HepG2 (cell line): ENCODE data around the gene CACTIN. TPM values are rescaled to one million over a fixed set of nuclear protein-coding genes. Genes with fewer than 3 reads are reported as not detected.

Source experiments
- ATAC-seq: fragments of 200-7000 bp; cut with Tn5 transposase; 3 replicates; pipeline ENCODE4 v1.9.1; 2020; ENCODE audit warnings: mild to moderate bottlenecking, moderate library complexity
- BruUV-seq: library from RNA; stranded (reverse); fragments of 400-500 nt; replicated peaks from 2 replicates; lab custom pipeline; 2021; lab: Mats Ljungman, UMichigan
- CTCF ChIA-PET: fragments of 300-600 bp; formaldehyde crosslinking; extraction: SDS; loops from one replicate; lab custom pipeline; 2021; ENCODE audit warnings: low total read pairs, inconsistent platforms, low intra/inter-chr PET ratio; lab: Yijun Ruan, JAX
- POLR2A ChIA-PET: fragments of 350-600 bp; sonication (Branson Sonifier 250); formaldehyde crosslinking; loops from one replicate; lab custom pipeline; 2020; ENCODE audit warnings: antibody characterized with exemption, inconsistent platforms; lab: Yijun Ruan, JAX
- DNase-seq: peaks from one replicate; pipeline ENCODE4 v3.0.0-alpha.2; 2015; ENCODE audit warnings: low spot score
- FAIRE-seq: peaks from 3 replicates; lab custom pipeline; 2011; peaks lifted over from hg19 to GRCh38; lab: Jason Lieb, UNC
- H2AFZ ChIP-seq: one replicate; pipeline ENCODE4 v1.6.1; 2011; ENCODE audit warnings: low read length, inconsistent platforms
- H3K27ac ChIP-seq: fragments of 300-600 bp; 3 replicates; pipeline ENCODE4 v1.8.0; 2011; ENCODE audit warnings: mixed run types, mild to moderate bottlenecking, mixed read lengths, low read length, inconsistent platforms; ENCODE audit not compliant: insufficient read depth; ENCODE audit errors: extremely low read length
- H3K27me3 ChIP-seq, 2 experiments: fragments of 200-600 bp in 1 of 2; 2 replicates in 1 of 2; 3 replicates in 1 of 2; pipeline versions ENCODE4 v1.6.0 to v1.8.0; 2011; ENCODE audit warnings: low read length in 2 of 2, mild to moderate bottlenecking in 2 of 2, moderate library complexity in 2 of 2, inconsistent platforms in 1 of 2; ENCODE audit not compliant: insufficient read depth in 2 of 2, control insufficient read depth in 1 of 2
- H3K36me3 ChIP-seq, 2 experiments: fragments of 200-600 bp in 1 of 2; replicated peaks in 1 of 2; 2 replicates in 1 of 2; 3 replicates in 1 of 2; pipeline versions ENCODE4 v1.5.1 to v1.8.0; 2011; ENCODE audit warnings: low read length in 2 of 2, inconsistent platforms in 1 of 2; ENCODE audit not compliant: insufficient read depth in 2 of 2, control insufficient read depth in 1 of 2
- H3K4me1 ChIP-seq: 2 replicates; pipeline ENCODE4 v1.5.1; 2012; ENCODE audit warnings: low read length, inconsistent platforms; ENCODE audit not compliant: insufficient read depth
- H3K4me2 ChIP-seq: 2 replicates; pipeline ENCODE4 v1.6.0; 2011; ENCODE audit warnings: low read depth, low read length, inconsistent platforms
- H3K4me3 ChIP-seq, 3 experiments: fragments of 200-600 bp in 1 of 3; sonication (generic), shearing (Covaris generic) in 1 of 3; replicated peaks in 1 of 3; 2 replicates each; pipeline ENCODE4 v1.5.1; 2011 to 2016; ENCODE audit warnings: low read length in 3 of 3, inconsistent platforms in 2 of 3, low read depth in 2 of 3, mild to moderate bottlenecking in 2 of 3, control low read depth in 1 of 3, mixed read lengths in 1 of 3; ENCODE audit not compliant: insufficient read depth in 1 of 3
- H3K79me2 ChIP-seq: one replicate; pipeline ENCODE4 v1.6.1; 2011; ENCODE audit warnings: low read length, inconsistent platforms; ENCODE audit not compliant: insufficient read depth
- H3K9ac ChIP-seq: 2 replicates; pipeline ENCODE4 v1.6.0; 2011; ENCODE audit warnings: mild to moderate bottlenecking, low read depth, low read length, inconsistent platforms; ENCODE audit not compliant: insufficient read depth
- H3K9me3 ChIP-seq: 2 replicates; pipeline ENCODE4 v1.5.1; 2012; ENCODE audit warnings: mild to moderate bottlenecking, low read length
- H4K20me1 ChIP-seq: 2 replicates; pipeline ENCODE4 v1.6.0; 2011; ENCODE audit warnings: inconsistent platforms, mild to moderate bottlenecking, low read length, moderate library complexity; ENCODE audit not compliant: insufficient read depth
- CREB1 ChIP-seq, 2 experiments: fragments of 450-650 bp in 1 of 2; IDR thresholded peaks; 2 replicates each; pipeline ENCODE4 v1.6.1; 2016 to 2017; ENCODE audit warnings: control low read depth in 1 of 2, mild to moderate bottlenecking in 1 of 2, missing compliant biosample characterization in 1 of 2, missing genetic modification characterization in 1 of 2
- ZNF629 ChIP-seq: sonication (generic); formaldehyde crosslinking; conservative IDR thresholded peaks from 2 replicates; pipeline ENCODE4 v1.5.0; 2020; ENCODE audit warnings: missing genetic modification reagents
- WGBS: methylation state at CpG from one replicate; pipeline ENCODE4 v1.1.6; 2017; ENCODE audit warnings: low lambda C conversion rate; 5-methylcytosine and 5-hydroxymethylcytosine counted together
- in situ Hi-C: cut with HindIII; loops from 2 replicates; pipeline ENCODE4 v1.10.0; 2017; ENCODE audit warnings: low pct_unique_long_range_greater_than_20kb; ENCODE audit not compliant: extremely low pct_ligation_motif_present
- intact Hi-C: fragments of 100-400 bp; cut with micrococcal nuclease; formaldehyde crosslinking; loops from one replicate; pipeline ENCODE4 v1.10.0; 2022; ENCODE audit not compliant: unreplicated experiment
- polyA plus RNA-seq, 8 experiments: library from polyadenylated mRNA; depleted of rRNA in 3 of 8; stranded (reverse) in 7 of 8; unstranded in 1 of 8; fragments of >200 nt; fragmentation: Illumina TruSeq in 4 of 8; extraction: Trizol in 4 of 8; gene quantifications; 2 replicates each; pipeline versions ENCODE4 v1.2.1 to v1.2.3, GENCODE V29; 2011 to 2016; ENCODE audit warnings: low read depth in 4 of 8, missing spikeins in 1 of 8, mixed read lengths in 1 of 8; ENCODE audit not compliant: insufficient read depth in 1 of 8
- total RNA-seq, 5 experiments: library from RNA; depleted of rRNA; stranded (reverse); fragments of >200 nt; fragmentation: Illumina TruSeq; extraction: Trizol; gene quantifications; 2 replicates each; pipeline ENCODE4 v1.2.3, GENCODE V29; 2016; ENCODE audit warnings: low read depth in 1 of 5
- TF ChIP-seq, protein P1 (sequence below): IDR thresholded peaks from 2 replicates; pipeline ENCODE4 v1.6.1; 2018; ENCODE audit warnings: missing genetic modification reagents
- TF ChIP-seq, protein P2 (sequence below): fragments of 450-650 bp; IDR thresholded peaks from 2 replicates; pipeline ENCODE4 v1.6.1; 2017; ENCODE audit warnings: mild to moderate bottlenecking

Gene CACTIN
- total and polyA plus RNA-seq, 2 of the 13 experiments (the other 11 are each of a cell fraction or from before 2014, with no cell fraction given) = 10.0 to 16.6 TPM

DNA sequence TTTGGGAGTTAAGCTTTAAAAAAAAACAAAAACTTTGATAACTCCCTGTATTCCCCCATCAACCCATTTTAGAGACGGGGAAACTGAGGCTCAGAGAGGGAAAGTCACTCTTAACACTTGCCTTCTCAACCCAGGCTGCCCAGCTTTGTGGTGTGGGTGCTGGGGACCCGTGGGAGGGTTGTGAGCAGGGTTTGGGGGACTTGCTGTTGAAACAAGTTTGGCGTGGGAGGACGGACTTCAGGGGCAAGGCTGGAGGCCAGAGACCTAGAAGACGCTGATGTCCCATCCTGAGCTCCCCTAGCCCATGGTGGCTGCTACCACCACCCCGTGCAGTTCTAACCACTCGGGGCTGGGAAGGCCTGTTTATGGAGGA is 747 bp upstream of the CACTIN start (continued):
- TF ChIP-seq, protein P1, sequence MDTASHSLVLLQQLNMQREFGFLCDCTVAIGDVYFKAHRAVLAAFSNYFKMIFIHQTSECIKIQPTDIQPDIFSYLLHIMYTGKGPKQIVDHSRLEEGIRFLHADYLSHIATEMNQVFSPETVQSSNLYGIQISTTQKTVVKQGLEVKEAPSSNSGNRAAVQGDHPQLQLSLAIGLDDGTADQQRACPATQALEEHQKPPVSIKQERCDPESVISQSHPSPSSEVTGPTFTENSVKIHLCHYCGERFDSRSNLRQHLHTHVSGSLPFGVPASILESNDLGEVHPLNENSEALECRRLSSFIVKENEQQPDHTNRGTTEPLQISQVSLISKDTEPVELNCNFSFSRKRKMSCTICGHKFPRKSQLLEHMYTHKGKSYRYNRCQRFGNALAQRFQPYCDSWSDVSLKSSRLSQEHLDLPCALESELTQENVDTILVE = no peak
- peak; percentile 99 for TF ChIP-seq ZNF629 (CRISPR knock-in tag)

DNA sequence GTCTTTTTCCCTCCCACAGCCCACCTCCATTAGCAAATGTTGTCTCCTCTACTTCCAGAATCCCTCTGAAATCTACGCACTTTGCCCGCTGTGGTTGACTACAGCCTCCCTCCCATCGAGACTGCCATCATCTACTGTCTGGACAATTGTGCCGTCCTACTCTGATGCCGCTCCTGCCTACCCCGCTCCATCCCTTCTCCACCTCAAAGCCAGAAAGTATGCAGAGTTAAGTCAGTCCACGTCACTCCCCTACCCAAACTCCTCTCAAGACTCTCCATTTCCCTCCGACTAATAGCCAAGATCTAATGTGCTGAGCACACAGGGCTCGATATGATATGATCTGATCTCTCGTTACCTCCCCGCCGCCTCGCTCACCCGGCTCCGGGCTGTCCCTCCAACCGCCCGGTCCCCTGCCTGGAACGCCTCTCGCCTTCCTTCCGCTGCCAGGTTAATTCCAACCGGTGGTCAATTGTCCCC is 556 bp downstream of the CACTIN start:
- Histone ChIP-seq H3K79me2 (peaks cover 20% of the 10 kb centered on the region), H4K20me1 (peaks cover 8% of the 10 kb centered on the region; the same call in 1 of the 2 replicates), H3K27ac (peak overlapping the region; percentile 97), H2AFZ (no peak overlapping the region), H3K27me3 (no peaks in the 10 kb centered on the region; a peak in 1 of 5 replicates), H3K9ac (peak overlapping the region; percentile 90), H3K4me1 (peaks cover 18% of the 10 kb centered on the region), H3K9me3 (no peaks in the 10 kb centered on the region), H3K36me3 (peaks cover 4 to 5% of the 10 kb centered on the region in 2 experiments; a peak in 2 of 5 replicates), H3K4me3 (peak overlapping the region; percentile 86 to 91 (median 89)), H3K4me2 (peak overlapping the region; percentile 90)
- DNase-seq (no peak), FAIRE-seq (no peak), ATAC-seq (peak; percentile 27)
- BruUV-seq = TSS peak; percentile 59
- ChIA-PET CTCF (no interaction called here), POLR2A (no interaction called here)
- in situ Hi-C loops (no loop called here), intact Hi-C loops (loop anchor here (5.0 kb wide), 1 partner anchor 716 kb away; the partner anchor contains the start of gene MPND)
- TF ChIP-seq CREB1 (IDR thresholded peaks at IDR 0.05) = 0 out of 2 replicates have a peak, but pooled peaks have one; percentile 13
- TF ChIP-seq CREB1 (CRISPR knock-in tag; IDR thresholded peaks at IDR 0.05) = no peak
- TF ChIP-seq, protein P2, sequence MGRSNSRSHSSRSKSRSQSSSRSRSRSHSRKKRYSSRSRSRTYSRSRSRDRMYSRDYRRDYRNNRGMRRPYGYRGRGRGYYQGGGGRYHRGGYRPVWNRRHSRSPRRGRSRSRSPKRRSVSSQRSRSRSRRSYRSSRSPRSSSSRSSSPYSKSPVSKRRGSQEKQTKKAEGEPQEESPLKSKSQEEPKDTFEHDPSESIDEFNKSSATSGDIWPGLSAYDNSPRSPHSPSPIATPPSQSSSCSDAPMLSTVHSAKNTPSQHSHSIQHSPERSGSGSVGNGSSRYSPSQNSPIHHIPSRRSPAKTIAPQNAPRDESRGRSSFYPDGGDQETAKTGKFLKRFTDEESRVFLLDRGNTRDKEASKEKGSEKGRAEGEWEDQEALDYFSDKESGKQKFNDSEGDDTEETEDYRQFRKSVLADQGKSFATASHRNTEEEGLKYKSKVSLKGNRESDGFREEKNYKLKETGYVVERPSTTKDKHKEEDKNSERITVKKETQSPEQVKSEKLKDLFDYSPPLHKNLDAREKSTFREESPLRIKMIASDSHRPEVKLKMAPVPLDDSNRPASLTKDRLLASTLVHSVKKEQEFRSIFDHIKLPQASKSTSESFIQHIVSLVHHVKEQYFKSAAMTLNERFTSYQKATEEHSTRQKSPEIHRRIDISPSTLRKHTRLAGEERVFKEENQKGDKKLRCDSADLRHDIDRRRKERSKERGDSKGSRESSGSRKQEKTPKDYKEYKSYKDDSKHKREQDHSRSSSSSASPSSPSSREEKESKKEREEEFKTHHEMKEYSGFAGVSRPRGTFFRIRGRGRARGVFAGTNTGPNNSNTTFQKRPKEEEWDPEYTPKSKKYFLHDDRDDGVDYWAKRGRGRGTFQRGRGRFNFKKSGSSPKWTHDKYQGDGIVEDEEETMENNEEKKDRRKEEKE = no peak
- WGBS = under 1% methylated on average over 21 of the region's 21 CpGs
